ENCODE results near the gene SMIM21.

DNA sequence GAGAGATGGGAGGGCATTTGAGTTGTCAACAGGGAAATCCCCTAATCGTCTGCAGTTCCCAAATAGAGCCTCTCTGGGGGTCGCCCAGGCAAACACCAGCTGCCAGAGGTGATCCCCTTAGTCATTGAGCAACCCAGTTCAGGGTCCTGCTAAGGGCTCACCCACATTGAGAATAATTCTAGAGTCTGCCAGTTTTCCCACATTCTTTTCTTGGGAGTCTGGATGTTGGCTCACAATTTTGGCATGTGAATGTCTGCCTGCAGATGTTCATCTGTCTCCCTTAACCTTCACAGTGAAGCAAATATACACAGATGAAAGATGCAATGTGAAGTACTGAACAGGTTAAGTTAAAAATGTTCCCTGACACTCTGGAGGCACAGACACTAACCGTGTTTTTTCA lies 11.4 kb upstream of the SMIM21 start:
- TF ChIP-seq, protein P1, sequence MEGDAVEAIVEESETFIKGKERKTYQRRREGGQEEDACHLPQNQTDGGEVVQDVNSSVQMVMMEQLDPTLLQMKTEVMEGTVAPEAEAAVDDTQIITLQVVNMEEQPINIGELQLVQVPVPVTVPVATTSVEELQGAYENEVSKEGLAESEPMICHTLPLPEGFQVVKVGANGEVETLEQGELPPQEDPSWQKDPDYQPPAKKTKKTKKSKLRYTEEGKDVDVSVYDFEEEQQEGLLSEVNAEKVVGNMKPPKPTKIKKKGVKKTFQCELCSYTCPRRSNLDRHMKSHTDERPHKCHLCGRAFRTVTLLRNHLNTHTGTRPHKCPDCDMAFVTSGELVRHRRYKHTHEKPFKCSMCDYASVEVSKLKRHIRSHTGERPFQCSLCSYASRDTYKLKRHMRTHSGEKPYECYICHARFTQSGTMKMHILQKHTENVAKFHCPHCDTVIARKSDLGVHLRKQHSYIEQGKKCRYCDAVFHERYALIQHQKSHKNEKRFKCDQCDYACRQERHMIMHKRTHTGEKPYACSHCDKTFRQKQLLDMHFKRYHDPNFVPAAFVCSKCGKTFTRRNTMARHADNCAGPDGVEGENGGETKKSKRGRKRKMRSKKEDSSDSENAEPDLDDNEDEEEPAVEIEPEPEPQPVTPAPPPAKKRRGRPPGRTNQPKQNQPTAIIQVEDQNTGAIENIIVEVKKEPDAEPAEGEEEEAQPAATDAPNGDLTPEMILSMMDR (IDR thresholded peaks at IDR 0.05): no peak
- no peak for TF ChIP-seq POLR2A (IDR thresholded peaks at IDR 0.05)
